GM12875 (cell line): ENCODE results near the gene TRPC1.

ENCODE experiments used
- H3K4me3 ChIP-seq: one replicate; pipeline ENCODE4 v1.5.1; 2011; ENCODE audit warnings: low read depth, low read length, control low read depth
- CTCF ChIP-seq: IDR thresholded peaks from 2 replicates; pipeline ENCODE4 v1.5.1; 2011; ENCODE audit warnings: low read depth, mild to moderate bottlenecking, control low read depth, inconsistent platforms, low read length, moderate library complexity, borderline replicate concordance; ENCODE audit not compliant: insufficient read depth

The TRPC1 gene

GRCh38 chr3:142754494-142754893 is 30.7 kb downstream of the TRPC1 start:
- no peak overlapping the region for H3K4me3 ChIP-seq
- TF ChIP-seq CTCF = no peak

DNA sequence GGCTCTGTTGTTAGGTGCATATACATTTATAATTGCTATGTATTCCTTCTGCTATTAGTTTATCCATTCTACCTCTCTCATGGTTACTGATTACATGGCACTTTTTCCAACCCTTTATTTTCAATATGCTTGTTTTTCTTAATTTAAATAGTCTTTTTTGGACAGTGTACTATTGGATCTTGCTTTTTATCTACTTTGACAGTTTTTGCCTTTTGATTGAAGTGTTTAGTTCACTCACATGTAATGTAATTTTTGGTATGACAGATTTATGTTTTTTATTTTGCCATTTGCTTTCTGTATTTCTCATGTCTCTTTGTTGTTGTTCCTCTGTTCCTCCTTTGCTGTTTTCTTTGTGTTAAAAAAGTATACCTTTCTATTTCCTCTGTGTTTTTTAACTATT is 44.5 kb downstream of the TRPC1 start:
- no peak for TF ChIP-seq CTCF
- H3K4me3 ChIP-seq = no peak overlapping the region

GRCh38 chr3:142777927-142778326 is 54.1 kb downstream of the TRPC1 start:
- H3K4me3 ChIP-seq = no peak overlapping the region
- no peak for TF ChIP-seq CTCF

GRCh38 chr3:142778541-142778940 is 54.7 kb downstream of the TRPC1 start:
- no peak overlapping the region for H3K4me3 ChIP-seq
- TF ChIP-seq CTCF = no peak

GRCh38 chr3:142779591-142779990 is 55.8 kb downstream of the TRPC1 start:
- TF ChIP-seq CTCF = no peak
- no peak overlapping the region for H3K4me3 ChIP-seq

GRCh38 chr3:142782616-142783015 is 58.8 kb downstream of the TRPC1 start:
- H3K4me3 ChIP-seq = no peak overlapping the region
- no peak for TF ChIP-seq CTCF

GRCh38 chr3:142784228-142784627 is 60.4 kb downstream of the TRPC1 start:
- no peak overlapping the region for H3K4me3 ChIP-seq
- TF ChIP-seq CTCF = no peak
